HK-2 (cell line): ENCODE results near the gene ITFG1.
"Not testable (repeated sequence)": the region's sequence is repeated elsewhere in the genome, so short reads cannot be mapped to it uniquely, and the experiment has no call there.

Experiments used
- DNase-seq: peaks from one replicate; pipeline ENCODE4 v3.0.0-alpha.2; 2018; ENCODE audit not compliant: unreplicated experiment

ITFG1 gene

DNA sequence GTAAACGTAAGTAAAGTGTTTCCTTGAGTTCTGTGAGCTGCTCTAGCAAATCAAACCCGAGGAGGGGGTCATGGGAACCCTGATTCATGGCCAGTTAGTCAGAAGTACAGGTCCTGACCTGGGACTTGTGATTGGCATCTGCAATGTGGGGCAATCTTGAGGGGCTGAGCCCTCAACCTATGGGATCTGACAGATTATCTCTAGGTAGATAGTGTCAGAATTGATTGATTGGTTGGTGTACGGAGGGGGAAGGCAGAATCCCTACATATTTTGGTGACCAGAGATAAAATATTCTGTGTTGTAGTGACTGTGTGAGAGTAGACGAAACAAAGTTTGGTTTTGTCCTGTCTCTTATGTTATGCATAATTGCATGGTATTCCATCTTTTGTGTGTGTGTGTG is 216.7 kb downstream of the ITFG1 start:
- DNase-seq = no peak

DNA sequence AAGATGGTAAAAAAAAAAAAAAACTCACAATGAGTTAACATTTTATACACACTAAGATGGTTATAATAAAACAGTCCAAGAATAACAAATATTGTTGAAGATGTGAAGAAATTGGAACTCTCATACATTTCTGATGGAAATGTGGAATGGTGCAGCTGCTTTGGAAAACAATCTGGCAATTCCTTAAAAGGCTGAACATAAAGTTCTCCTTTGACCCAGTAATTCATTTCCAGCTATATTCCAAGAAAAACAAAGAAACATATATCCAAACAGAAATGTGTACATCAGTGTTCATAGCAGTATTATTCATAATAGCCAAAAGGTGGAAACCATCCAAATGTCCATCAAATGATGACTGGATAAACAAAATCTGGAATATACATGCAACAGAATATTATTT is 219.8 kb downstream of the ITFG1 start:
- no peak for DNase-seq

DNA sequence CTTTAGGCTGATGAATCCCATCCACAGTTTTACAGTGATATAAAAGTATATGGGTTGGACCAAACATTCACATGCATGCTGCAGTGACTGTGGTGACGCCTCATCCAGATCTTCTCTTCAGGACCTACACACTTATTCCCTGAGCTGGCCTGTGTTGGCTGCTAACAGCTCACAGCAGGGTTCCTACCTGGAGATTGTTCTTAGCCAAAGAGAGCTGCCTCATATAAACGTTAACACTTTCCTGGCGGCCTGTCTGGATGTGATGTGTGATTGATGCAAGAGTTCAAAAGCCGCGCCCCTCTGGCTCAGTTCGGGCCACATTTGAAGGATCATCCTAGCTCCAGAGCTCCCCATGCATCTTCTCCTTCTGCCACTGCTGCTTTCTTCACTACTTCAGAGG is 224.1 kb downstream of the ITFG1 start:
- no peak for DNase-seq

DNA sequence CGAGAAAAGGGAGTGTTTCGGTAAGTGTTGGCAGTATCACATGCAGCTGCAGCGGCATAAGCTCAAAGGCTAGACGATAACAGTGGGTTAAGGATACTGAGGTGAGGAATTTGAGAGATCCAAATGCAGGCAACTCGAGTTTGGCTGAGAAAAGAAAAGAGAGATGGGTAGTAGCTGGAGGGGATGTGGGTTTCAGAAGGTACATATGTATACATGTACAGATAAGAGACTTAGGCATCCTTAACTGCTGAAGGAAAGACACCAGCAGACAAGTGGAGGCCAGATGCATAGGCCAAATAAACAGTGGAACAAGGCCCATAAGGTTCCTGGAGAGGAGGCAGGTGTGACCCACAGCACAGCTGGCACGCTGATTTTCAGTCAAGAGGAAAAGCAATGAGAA is 230.6 kb downstream of the ITFG1 start:
- DNase-seq = no peak

DNA sequence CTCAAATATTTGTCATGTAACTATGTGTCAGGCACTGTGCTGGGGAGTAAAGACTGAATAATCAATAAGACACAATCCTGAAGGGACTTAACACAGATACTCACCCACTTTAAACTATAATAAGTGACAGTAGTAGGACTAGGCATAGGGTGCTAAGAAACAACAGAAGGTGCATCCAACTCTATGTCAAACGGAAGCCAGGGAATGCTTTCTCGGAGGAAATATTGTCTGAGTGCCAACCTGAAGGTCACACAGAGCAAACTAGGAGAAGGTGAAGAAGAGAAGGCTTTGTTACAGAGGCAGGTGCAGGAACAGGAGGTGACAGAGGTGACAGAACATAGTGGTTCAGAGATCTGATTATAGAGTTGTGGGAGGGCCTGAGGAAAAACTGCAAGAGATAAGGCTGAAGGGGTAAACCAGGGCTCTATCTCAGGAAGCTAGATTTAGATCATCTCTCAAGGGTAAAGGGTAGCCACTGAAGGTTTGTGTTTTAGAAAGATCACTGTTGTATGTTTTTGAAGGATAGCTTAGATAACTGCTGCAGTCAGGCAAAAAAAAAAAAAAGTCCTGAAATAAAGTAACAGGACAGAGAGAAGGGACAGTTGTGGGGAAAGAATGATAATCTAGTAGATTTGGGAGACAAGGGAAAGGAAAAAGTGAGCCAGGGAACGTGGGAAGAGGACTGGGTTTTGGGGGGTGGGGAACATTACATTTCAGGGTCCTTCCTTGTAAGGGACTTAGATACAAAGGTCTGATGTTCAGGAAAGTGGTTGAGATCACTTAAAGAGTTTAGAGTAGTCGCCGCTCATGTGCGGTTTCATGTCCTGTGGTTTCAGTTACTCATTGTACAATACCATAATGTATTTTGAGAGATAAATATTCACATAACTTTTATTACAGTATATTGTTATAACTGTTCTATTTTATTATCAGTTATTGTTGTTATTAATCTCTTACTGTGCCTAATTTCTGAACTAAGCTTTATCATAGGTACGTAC is 231.5 kb downstream of the ITFG1 start:
- no peak for DNase-seq

DNA sequence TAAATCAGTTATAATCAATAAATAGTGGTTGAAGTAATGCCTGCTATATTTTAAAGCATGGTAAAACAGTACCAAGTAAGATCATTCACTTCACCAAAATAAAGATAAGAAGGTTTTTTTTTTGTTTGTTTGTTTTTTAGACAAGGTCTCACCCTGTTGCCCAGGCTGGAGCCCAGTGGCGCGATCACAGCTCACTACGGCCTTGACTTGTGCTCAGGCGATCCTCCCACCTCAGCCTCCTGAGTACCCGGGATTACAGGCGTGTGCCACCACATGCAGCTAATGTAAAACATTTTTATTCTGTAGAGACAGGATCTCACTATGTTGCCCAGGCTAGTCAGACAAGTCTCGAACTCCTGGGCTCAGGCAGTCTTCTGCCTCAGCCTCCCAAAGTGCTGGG is 232.6 kb downstream of the ITFG1 start:
- DNase-seq = no peak

DNA sequence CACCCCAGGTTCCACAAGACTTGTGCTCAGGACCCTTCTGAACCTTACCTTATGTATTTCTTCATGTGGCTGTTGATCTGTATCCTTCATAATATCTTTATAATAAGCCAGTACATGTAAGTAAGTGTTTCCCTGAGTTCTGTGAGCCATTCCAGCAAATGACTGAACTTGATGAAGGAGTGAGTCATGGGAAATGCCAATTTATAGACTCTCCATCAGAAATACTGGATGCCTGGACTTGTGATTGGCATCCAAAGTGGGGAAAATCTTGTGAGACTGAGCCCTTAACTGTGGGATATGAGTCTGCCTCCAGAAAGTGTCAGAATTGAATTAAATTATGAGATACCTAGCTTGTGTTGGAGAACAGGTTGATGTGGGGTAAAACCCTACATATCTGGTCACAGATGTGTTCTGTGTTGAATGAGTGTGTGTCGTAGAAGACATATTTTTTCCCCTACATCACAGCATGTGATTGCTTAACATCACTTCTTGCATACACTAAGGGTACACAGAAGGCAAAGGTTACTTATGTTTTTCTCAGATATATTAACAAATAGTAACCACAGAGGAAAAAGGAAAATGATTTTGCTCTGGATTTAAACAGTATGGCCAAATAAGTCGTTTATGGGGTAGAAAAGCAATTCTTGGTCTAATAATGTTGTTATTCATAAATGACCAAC is 247.0 kb downstream of the ITFG1 start:
- DNase-seq = no peak

DNA sequence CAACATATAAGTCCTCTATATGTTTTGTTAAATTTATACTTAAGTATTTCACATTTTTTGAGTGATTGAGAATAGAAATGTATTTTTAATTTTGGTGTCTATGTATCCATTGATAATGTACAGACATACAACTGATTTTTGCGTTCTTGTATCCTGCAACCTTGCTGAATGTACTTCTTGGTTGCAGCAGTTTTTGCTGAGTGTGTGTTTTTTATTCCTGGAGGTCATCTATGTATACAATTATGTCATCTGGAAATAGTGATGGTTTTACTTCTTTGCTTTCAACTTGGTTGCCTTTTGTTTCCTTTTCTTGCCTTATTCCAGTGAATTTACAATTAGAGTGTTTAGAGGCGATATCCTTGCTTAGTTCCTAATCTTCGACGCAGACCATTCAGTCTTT is 249.6 kb downstream of the ITFG1 start:
- no peak for DNase-seq

DNA sequence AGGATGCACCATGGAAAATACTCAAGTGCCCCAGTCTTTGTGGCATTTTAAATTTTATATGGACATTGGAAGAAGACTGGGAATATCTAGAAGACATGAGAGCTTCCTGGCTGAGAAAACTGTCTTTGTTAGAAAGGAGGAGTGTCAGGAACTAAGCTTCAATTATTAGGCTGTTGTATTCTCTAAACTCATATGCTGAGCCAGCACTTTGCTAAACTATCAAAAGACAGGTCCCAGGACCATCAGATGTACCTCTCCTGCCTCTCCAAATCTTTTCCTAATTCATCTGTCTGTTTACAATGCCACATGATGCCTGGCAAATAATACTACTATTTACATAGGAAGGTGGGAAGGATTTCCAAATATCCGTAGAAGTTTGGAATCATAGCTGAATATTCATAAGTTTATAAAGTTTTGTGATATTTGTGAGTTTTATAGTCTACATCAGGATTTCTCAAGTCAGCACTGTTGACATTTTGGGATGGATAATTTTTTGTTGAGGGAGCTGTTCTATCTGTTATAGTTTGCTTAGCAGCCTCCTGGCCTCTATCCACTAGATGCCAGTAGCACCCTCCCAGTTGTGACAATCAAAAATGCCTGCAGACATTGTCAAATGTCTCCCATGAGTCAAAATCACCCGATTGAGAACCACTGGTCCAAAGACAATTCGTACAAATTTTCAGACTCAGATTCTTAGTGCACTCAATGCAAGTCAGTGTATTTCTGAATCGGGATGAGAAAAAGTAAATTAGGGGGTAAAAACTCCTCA is 255.9 kb downstream of the ITFG1 start:
- DNase-seq = no peak

DNA sequence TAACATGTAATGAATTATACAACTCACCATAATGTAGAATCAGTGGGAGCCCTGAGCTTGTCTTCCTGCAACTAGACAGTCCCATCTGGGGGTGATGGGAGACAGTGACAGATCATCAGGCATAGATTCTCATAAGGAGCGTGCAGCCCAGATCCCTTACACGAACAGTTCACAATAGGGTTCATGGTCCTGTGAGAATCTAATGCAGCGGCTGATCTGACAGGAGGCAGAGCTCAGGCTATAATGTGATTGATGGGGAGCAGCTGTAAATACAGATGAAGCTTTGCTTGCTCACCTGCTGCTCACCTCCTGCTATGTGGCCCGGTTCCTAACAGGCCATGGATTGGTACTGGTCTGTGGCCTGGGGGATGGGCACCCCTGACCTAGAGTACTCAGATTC is 257.4 kb downstream of the ITFG1 start:
- DNase-seq = not testable (repeated sequence)

DNA sequence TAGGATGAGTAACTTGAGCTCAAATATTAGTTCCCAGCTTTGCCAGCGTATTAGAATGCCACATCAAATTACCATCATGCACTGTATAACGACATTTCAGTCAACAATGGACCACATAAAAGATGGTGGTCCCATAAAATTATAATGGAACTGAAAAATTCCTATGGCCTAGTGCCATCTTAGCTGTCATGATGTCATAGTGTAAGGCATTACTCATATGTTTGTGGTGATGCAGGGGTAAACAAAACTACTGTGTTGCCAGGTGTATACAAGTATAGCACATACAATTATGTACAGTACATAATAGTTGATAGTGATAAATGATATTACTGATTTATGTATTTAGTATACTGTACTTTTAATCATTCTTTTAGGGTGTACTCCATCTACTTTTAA is 262.7 kb downstream of the ITFG1 start:
- no peak for DNase-seq

DNA sequence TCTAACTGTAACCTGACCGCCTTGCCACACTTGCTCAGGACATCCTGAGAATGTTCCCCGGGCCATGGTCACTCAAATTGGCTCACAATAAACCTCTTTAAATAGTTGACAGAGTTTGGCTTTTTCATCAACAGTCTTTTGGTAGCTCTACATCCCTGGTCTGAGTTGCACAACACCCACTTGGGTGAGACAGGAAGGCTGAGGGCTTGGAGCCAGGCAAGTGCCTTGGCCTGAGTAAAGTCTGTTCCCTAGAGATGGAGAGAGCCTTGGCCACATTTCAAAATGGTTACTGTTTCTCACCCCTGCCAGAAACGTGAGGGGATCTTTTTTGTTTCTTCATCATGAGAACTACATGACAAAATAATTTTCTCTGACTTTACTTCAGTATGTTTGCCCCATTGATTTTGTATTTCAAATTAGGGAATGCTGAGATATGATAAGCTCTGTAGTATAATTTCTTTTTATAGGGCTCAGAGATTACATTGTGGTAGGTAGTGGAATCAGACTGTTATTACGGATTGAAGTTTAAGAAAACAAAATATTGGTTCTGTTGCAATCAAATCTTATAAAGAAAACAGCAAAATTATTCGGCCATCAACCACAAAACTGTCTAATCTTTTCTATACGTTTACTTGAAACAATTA is 263.2 kb downstream of the ITFG1 start:
- no peak for DNase-seq

DNA sequence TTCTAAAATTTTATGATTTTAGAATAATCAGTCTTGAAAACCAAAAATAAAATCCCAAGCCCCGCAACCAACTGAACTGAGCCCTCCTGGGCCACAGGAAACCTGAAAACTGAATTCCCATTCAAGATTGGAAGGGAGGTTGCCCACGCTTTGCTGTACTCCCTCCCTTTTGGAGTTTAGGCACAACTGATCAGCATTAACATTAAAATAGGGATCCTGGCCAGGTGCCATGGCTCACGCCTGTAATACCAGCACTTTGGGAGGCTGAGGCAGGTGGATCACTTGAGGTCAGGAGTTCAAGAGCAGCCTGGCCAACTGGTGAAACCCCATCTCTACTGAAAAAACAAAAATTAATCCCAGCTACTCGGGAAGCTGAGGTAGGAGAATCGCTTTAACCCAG is 264.4 kb downstream of the ITFG1 start:
- DNase-seq = no peak

DNA sequence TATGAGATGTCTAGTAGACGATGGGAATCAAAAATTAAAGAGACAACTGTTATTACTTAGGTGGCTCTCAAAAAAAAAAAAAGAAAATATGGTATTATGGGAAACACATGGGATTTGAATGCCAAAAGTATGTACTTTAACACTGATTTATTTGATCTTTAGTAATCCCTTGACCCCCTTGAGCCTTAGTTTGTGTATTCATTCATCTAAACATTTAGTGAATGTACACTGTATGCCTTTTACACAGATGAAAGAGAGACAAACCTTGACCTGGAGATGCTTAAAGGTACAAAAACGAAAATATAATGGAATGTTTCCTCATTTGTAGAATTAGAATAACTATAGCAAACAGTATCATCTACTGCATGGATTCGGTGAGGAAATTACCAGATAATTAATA is 278.5 kb downstream of the ITFG1 start:
- no peak for DNase-seq

DNA sequence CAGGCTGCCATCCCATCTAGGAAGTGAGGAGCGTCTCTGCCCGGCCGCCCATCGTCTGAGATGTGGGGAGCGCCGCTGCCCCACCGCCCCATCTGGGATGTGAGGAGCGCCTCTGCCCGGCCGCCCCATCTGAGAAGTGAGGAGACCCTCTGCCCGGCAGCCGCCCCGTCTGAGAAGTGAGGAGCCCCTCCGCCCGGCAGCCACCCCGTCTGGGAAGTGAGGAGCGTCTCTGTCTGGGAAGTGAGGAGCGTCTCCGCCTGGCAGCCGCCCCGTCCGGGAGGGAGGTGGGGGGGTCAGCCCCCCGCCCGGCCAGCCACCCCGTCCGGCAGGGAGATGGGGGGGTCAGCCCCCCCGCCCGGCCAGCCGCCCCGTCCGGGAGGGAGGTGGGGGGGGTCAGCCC is 279.8 kb downstream of the ITFG1 start:
- DNase-seq = not testable (repeated sequence)

DNA sequence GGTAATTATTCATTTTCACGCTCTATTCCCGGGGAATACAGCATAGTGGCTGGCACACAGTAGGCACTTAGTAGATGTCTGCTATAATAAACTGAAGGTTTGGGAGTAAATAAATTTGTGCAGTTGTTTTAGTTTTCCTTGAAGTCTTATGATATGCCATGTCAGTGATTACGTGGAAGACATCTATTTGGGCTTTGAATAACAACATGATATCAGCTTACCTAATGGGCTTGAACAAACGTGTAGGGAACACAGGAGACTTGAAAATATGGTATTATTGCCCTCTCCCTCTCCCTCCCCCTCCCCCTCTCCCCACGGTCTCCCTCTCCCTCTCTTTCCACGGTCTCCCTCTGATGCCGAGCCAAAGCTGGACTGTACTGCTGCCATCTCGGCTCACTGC is 280.8 kb downstream of the ITFG1 start:
- DNase-seq = no peak

DNA sequence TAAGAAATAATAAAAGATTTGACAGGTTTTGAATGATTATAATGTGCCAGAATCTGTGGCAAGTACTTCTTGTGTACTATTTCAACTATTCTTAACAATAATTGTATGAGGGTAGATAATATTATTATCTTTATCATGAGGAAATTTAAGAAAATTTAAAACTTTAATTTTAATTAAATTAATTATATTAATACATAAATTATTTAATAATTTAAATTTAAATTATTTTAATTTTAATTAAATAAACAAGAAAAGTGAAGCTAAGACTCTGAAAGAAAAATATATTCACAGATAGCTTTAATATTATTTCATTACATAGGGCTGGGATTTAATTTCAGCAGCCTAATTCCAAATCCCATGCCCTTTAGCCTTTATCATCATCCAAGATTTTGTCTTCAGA is 285.7 kb downstream of the ITFG1 start:
- DNase-seq = no peak

DNA sequence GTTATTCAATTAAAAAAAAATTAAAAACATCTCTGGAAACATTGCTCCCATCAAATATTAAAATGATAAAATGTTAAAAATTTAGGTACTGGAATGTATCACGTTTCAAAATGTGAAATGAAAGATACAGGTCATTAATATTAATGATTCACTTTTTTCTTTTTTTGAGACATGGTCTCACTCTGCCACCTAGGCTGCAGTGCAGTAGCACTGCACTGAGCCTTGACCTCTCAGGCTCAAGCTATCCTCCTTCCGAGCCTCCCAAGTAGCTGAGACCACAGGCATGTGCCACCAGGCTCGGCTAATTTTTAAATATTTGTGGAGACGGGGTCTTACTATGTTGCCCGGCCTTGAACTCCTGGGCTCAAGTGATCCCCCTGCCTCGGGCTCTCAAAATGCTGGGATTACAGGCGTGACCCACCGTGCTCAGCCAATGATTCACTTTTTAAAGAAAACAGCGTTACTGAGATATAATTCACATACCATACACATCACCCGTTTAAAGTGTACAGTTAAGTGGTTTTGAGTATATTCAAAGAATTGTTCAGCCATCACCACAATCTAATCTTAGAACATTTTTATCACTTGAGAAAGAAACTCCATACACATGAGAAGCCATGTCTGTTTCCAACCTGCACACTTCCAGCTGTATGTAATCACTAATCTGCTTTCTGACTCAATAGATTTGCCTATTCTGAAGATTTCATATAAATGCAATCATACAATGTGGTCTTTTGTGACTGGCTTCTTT is 298.0 kb downstream of the ITFG1 start:
- no peak for DNase-seq

DNA sequence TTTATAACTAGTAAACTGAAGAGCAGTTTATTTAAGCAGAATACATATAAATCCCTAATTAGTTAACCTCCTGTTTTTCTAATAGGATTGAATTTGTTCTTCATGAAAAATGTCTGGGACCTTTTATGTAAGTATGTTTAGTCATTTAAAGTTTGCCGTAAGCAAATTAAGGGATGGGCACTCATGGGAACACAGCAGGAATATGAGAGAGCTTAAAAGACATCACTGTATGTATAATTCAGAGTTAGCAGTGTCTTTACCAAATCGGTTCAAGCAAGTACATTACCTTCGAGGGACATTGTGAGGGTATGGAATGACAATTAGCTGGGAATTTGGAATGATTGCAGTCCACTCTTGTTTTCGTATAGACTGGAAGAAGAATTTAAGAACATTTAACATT is 299.4 kb downstream of the ITFG1 start:
- no peak for DNase-seq

DNA sequence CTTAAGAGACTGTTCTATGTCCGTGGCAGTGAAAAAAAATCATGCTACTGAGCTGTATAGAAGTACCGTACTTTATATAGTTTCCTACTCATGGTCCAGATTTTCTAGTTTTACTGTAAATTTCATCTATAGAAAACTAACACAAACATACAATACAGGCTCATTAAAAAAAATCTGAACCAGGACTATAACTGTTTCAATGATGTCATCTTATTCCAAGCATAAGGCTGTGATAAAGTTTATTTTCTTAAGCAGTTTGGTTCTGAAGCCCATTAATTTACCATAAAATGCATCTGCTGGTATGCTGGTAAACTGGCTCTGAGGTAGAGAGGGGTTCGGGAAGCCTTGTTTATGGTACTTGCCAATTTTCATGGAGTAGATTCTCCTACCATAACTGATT is 300.4 kb downstream of the ITFG1 start:
- DNase-seq = no peak

DNA sequence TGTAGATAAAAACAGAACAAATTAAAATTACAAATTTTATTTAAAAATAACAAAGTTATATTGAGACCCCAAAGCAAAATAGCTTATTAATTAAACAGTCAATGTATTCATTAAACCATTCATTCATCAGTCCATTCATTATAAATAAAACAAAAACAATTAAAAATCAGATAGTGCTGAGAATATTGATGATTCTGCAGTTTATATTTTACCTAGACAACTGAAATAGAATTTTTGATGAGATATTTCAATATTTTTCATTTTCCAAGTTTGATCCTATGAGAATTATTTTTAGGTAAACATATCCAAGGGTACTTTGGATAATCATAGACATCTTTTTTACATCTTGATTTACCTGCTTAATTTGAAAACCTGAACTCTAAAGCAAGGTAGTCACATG is 301.9 kb downstream of the ITFG1 start:
- no peak for DNase-seq
